ENCODE results near the gene DEPDC5.
"Not testable (repeated sequence)": the region's sequence is repeated elsewhere in the genome, so short reads cannot be mapped to it uniquely, and the experiment has no call there.

Gene DEPDC5

DNA sequence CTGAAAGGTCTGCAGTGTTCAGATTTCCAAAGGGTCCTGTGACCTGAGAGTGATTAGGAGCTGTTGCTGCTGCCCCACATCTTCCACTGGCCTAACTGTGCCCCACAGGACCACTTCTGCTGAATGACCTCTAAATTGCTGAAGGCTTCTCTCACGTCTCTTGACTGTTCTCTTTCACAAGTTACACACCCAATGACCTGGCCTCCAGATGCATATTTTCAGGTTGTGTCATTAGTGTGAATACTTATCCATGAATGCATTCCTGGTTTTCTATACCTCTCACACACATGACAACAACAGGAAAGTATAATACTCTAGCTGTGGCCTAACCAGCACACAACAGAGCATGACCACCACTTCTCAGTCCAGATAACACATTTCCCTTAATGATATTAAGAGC, 19.3 kb upstream of the DEPDC5 start:
- H3K36me3 ChIP-seq (ENCODE audit: control insufficient read depth, insufficient read depth, low read length) = no peaks in the 10 kb centered on the region
- H3K9me3 ChIP-seq (ENCODE audit: control insufficient read depth, low read length) = no peaks in the 10 kb centered on the region
- H3K4me3 ChIP-seq (ENCODE audit: low read length) = no peak overlapping the region
- peaks cover 21% of the 10 kb centered on the region for H3K4me1 ChIP-seq (ENCODE audit: control insufficient read depth, insufficient read depth, low read length)
- no peak overlapping the region for H3K9ac ChIP-seq (ENCODE audit: low read length)
- no peaks in the 10 kb centered on the region for H3K27me3 ChIP-seq (ENCODE audit: control insufficient read depth, insufficient read depth, low read length)

DNA sequence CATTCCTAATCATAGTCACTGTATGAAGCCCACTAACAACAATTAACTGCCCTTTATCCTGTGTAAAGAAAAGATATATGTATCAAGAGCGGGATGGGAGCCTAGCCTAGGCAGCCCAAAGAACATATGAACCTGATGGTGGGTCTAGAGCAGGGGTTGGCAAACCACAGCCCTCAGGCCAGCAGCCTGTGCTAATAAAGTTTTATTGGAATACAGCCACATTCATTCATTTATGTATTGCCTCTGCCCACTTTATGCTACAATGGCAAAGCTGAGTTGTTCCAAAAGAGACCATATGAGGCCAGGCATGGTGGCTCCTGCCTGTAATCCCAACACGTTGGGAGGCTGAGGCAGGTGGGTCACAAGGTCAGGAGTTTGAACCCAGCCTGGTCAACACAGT, 17.4 kb upstream of the DEPDC5 start:
- Histone ChIP-seq H3K4me1 (ENCODE audit: control insufficient read depth, insufficient read depth, low read length) (peaks cover 21% of the 10 kb centered on the region), H3K4me3 (ENCODE audit: low read length) (no peak overlapping the region), H3K9me3 (ENCODE audit: control insufficient read depth, low read length) (no peaks in the 10 kb centered on the region), H3K36me3 (ENCODE audit: control insufficient read depth, insufficient read depth, low read length) (no peaks in the 10 kb centered on the region), H3K27me3 (ENCODE audit: control insufficient read depth, insufficient read depth, low read length) (no peaks in the 10 kb centered on the region), H3K9ac (ENCODE audit: low read length) (no peak overlapping the region)

DNA sequence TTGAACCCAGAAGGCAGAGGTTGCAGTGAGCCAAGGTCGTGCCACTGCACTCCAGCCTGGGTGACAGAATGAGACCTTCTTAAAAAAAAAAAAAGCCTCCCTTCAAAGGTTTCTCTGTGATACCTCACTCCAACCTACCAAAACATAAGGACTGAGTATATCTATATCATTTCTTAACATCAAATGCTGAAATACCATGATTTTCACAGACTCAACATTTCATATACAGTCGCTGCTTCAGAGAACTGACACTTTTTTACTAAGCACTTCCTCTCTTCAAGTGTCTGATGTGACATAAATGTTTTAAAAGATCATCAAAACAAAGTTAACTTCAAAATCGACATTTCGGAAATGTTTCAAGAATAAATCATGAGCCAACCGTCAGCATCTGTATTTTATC, 15.9 kb upstream of the DEPDC5 start:
- no peaks in the 10 kb centered on the region for H3K27me3 ChIP-seq (ENCODE audit: control insufficient read depth, insufficient read depth, low read length)
- H3K4me1 ChIP-seq (ENCODE audit: control insufficient read depth, insufficient read depth, low read length) = peaks cover 9% of the 10 kb centered on the region
- H3K9ac ChIP-seq (ENCODE audit: low read length) = no peak overlapping the region
- no peaks in the 10 kb centered on the region for H3K36me3 ChIP-seq (ENCODE audit: control insufficient read depth, insufficient read depth, low read length)
- no peak overlapping the region for H3K4me3 ChIP-seq (ENCODE audit: low read length)
- no peaks in the 10 kb centered on the region for H3K9me3 ChIP-seq (ENCODE audit: control insufficient read depth, low read length)

DNA sequence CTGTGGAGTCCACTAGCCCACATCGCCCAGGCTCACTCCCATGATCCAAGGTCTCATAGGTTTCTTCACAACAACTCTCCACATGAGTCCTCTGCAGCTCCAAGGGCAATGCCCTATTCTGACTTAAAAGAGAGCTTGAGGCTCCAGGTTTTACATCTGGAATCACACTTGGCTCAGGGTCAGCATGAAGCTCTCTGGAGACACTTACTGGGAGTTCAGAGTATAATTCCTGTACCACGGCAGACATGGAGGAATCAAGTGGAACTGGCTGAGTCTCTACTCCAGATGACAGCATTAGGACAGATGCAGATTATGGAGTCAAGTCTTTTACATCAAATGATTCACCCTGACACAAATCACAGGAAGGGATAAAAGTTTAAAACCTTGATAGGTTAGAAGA, 15.3 kb upstream of the DEPDC5 start:
- Histone ChIP-seq H3K4me1 (ENCODE audit: control insufficient read depth, insufficient read depth, low read length) (peaks cover 8% of the 10 kb centered on the region), H3K36me3 (ENCODE audit: control insufficient read depth, insufficient read depth, low read length) (no peaks in the 10 kb centered on the region), H3K9ac (ENCODE audit: low read length) (no peak overlapping the region)

DNA sequence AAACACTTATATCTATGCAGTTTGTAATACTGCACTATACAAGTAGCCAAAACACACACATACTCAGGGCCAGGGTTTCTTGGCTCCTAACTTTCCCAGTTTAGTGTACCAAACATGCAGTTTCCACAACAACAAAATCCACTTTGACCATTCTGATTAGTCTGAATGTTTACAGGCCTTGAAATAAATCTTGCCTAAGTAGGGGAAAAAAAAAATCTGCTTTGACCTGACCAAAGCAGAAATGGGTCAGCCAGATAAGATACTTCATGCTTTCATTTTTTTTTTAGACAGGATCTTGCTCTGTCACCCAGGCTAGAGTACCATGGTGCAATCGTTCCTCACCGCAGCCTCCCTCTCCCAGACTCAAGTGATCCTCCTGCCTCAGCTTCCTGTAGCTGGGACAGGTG, 14.0 kb upstream of the DEPDC5 start:
- no peak overlapping the region for H3K9ac ChIP-seq (ENCODE audit: low read length)

More for the DNA sequence above, 15.3 kb upstream of the DEPDC5 start:
- no peak overlapping the region for H3K4me3 ChIP-seq (ENCODE audit: low read length)
- H3K27me3 ChIP-seq (ENCODE audit: control insufficient read depth, insufficient read depth, low read length) = no peaks in the 10 kb centered on the region
- H3K9me3 ChIP-seq (ENCODE audit: control insufficient read depth, low read length) = no peaks in the 10 kb centered on the region

DNA sequence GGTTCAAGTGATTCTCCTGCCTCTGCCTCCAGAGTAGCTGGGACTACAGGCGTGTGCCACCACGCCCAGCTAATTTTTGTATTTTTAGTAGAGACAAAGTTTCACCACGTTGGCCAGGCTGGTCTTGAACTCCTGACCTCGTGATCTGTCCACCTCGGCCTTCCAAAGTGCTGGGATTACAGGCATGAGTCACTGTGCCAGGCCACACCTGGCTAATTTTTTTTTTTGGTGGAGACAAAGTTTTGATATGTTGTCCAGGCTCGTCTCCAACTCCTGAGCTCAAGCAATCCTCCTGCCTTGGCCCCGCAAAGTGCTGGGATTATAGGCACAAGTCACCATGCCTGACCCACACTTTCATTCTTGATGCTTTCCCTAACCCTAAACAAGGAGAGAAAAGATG, 13.5 kb upstream of the DEPDC5 start:
- H3K9me3 ChIP-seq (ENCODE audit: control insufficient read depth, low read length); H3K36me3 ChIP-seq (ENCODE audit: control insufficient read depth, insufficient read depth, low read length); H3K4me3 ChIP-seq (ENCODE audit: low read length); H3K4me1 ChIP-seq (ENCODE audit: control insufficient read depth, insufficient read depth, low read length); H3K27me3 ChIP-seq (ENCODE audit: control insufficient read depth, insufficient read depth, low read length); H3K9ac ChIP-seq (ENCODE audit: low read length): not testable (repeated sequence)

More for the DNA sequence above, 14.0 kb upstream of the DEPDC5 start:
- peaks cover 8% of the 10 kb centered on the region for H3K4me1 ChIP-seq (ENCODE audit: control insufficient read depth, insufficient read depth, low read length)
- H3K27me3 ChIP-seq (ENCODE audit: control insufficient read depth, insufficient read depth, low read length) = no peaks in the 10 kb centered on the region
- H3K4me3 ChIP-seq (ENCODE audit: low read length) = no peak overlapping the region
- no peaks in the 10 kb centered on the region for H3K9me3 ChIP-seq (ENCODE audit: control insufficient read depth, low read length)
- H3K36me3 ChIP-seq (ENCODE audit: control insufficient read depth, insufficient read depth, low read length) = no peaks in the 10 kb centered on the region

DNA sequence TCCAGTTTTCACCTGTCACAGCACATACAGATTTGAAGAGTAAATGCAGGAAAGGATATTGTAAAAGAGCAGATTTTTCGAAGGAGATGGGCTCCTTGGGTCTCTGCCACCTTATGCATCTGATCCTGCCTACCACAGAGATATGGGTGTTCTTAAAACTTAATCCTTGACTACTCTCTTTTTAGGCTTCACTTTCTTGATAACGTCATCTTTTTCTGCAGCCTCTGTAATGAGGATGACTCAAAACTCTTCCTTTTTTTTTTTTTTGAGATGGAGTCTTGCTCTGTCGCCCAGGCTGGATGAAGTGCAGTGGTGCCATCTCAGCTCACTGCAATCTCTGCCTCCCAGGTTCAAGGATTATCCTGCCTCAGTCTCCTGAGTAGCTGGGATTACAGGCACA, 11.7 kb upstream of the DEPDC5 start:
- Histone ChIP-seq H3K36me3 (ENCODE audit: control insufficient read depth, insufficient read depth, low read length) (no peaks in the 10 kb centered on the region), H3K4me1 (ENCODE audit: control insufficient read depth, insufficient read depth, low read length) (peaks cover 8% of the 10 kb centered on the region), H3K4me3 (ENCODE audit: low read length) (no peak overlapping the region), H3K9me3 (ENCODE audit: control insufficient read depth, low read length) (no peaks in the 10 kb centered on the region), H3K9ac (ENCODE audit: low read length) (no peak overlapping the region), H3K27me3 (ENCODE audit: control insufficient read depth, insufficient read depth, low read length) (no peaks in the 10 kb centered on the region)

DNA sequence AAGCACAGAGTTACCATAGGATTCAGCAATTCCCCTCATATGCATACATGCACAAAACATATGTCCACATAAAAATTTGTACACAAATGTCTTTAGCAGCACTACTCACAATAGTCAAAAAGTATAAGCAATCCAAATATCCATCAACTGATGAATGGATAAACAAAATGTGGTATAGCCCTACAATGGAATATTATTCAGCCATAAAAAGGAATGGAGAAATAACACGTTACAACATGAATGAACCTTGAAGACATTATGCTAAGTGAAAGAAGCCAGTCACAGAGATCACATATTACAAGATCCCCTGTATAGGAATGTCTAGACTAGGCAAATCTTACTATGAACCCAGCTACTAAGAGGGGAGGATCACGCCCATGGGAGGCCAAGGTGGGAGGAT, 11.1 kb upstream of the DEPDC5 start:
- Histone ChIP-seq H3K36me3 (ENCODE audit: control insufficient read depth, insufficient read depth, low read length) (no peaks in the 10 kb centered on the region), H3K9ac (ENCODE audit: low read length) (no peak overlapping the region), H3K4me3 (ENCODE audit: low read length) (no peak overlapping the region), H3K4me1 (ENCODE audit: control insufficient read depth, insufficient read depth, low read length) (peaks cover 8% of the 10 kb centered on the region), H3K27me3 (ENCODE audit: control insufficient read depth, insufficient read depth, low read length) (no peaks in the 10 kb centered on the region), H3K9me3 (ENCODE audit: control insufficient read depth, low read length) (no peaks in the 10 kb centered on the region)

DNA sequence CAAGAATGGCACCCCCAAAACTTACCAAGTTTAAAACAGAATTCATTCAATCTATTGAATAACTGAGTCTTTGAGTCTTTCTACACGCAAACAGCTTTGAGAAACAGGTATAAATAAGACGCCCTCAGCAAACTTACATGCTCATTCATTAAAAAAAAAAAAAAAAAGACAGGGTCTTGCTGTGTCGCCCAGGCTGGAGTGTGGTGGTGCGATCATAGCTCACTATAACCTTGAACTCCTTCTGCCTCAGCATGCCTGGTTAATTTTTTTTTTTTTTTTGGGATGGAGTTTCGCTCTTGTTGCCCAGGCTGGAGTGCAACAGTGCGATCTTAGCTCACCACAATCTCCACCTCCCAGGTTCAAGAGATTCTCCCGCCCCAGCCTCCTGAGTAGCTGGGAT, 9.9 kb upstream of the DEPDC5 start:
- Histone ChIP-seq H3K9me3 (ENCODE audit: control insufficient read depth, low read length) (no peaks in the 10 kb centered on the region), H3K27me3 (ENCODE audit: control insufficient read depth, insufficient read depth, low read length) (no peaks in the 10 kb centered on the region), H3K36me3 (ENCODE audit: control insufficient read depth, insufficient read depth, low read length) (no peaks in the 10 kb centered on the region), H3K9ac (ENCODE audit: low read length) (no peak overlapping the region), H3K4me3 (ENCODE audit: low read length) (no peak overlapping the region), H3K4me1 (ENCODE audit: control insufficient read depth, insufficient read depth, low read length) (peaks cover 18% of the 10 kb centered on the region)

DNA sequence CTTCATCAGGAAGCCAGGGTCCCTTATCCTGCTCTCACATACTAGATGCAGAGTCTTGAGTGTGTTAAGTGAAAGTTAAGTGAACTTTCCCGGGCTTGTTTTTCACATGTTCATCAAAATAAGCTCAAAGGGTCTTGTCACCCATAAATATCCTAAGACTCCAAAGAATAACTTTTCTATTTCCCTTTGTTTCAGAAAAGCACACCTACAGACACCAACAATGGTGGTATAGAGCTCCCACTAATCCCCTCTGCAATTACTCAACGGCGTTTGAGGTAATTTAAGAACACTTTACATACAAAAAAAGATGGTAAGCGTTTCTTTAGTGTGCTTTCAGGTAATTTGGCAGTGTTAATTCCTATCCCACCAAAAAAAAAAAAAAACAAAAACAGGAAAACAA, 6.4 kb upstream of the DEPDC5 start:
- H3K9me3 ChIP-seq (ENCODE audit: control insufficient read depth, low read length) = no peaks in the 10 kb centered on the region
- no peaks in the 10 kb centered on the region for H3K27me3 ChIP-seq (ENCODE audit: control insufficient read depth, insufficient read depth, low read length)
- H3K4me3 ChIP-seq (ENCODE audit: low read length) = no peak overlapping the region
- peaks cover 19% of the 10 kb centered on the region for H3K4me1 ChIP-seq (ENCODE audit: control insufficient read depth, insufficient read depth, low read length)
- no peaks in the 10 kb centered on the region for H3K36me3 ChIP-seq (ENCODE audit: control insufficient read depth, insufficient read depth, low read length)
- no peak overlapping the region for H3K9ac ChIP-seq (ENCODE audit: low read length)

DNA sequence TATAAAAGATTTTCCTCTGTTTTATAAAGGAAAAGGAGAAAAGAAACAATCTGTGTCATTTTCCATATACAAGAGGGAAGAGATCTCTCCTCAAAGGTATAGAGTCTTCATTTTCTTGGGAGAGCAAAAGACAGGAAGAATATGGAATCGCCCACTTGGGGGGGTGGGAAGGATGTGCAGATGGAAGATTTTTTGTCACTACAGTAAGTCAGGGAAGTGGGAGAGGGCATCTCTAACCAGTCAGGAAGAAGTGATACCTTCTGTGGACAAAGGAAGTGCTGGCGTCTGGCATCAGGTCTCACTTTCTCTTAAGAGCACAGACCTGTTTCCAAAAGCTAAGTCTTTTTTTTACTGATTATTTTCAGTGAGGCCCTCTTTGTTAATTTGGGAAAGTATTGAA, 5.3 kb upstream of the DEPDC5 start:
- Histone ChIP-seq H3K9me3 (ENCODE audit: control insufficient read depth, low read length) (no peaks in the 10 kb centered on the region), H3K27me3 (ENCODE audit: control insufficient read depth, insufficient read depth, low read length) (no peaks in the 10 kb centered on the region), H3K4me1 (ENCODE audit: control insufficient read depth, insufficient read depth, low read length) (peaks cover 30% of the 10 kb centered on the region), H3K36me3 (ENCODE audit: control insufficient read depth, insufficient read depth, low read length) (no peaks in the 10 kb centered on the region), H3K4me3 (ENCODE audit: low read length) (no peak overlapping the region), H3K9ac (ENCODE audit: low read length) (peak overlapping the region; percentile 99)

DNA sequence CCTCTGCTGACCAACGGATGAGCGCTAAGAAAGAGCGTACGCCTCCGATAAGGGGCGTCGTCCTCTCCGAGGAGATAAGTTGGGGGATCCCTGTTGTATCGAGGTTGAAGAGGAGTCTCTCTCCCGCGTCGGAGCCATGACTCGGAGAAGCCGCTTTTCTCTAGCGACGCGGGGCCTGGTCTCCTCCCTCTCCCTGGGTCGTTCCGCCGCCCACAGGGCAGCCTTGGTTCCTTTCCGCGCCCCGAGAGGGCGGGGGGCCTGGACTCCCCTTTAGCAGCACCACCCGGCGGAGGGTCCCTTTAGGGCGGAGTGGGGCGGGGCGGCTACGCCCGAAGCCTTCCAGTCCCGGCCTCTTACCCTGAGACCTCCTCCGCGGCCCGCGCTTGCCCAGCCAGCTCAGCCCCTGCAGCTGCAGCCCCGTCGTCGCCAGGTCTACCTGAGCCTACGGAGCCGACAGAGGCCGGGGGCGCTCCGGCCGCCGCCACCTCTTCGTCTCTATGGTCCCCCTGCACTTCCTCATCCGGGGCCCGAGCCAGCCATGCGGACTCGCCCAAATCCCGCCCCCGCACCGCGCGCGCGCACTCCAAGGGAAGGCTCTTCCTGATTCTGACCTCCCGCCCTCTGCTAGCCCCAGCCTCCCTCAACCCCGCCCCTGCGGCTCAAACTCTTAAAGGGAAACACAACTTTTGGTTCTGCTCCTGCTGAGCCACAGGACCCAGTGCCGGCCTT, 4.0 kb upstream of the DEPDC5 start, which contains the start of gene PRR14L:
Gene PRR14L, minus strand, starts transcription at position 497 of the 729 bp plus-strand sequence. CDS start 11,272 bp downstream, outside the sequence.
- Histone ChIP-seq H3K4me1 (ENCODE audit: control insufficient read depth, insufficient read depth, low read length) (peaks cover 38% of the 10 kb centered on the region), H3K27me3 (ENCODE audit: control insufficient read depth, insufficient read depth, low read length) (no peaks in the 10 kb centered on the region), H3K9me3 (ENCODE audit: control insufficient read depth, low read length) (no peaks in the 10 kb centered on the region), H3K36me3 (ENCODE audit: control insufficient read depth, insufficient read depth, low read length) (no peaks in the 10 kb centered on the region), H3K9ac (ENCODE audit: low read length) (peak within 1 kb of the TSS; percentile 99), H3K4me3 (ENCODE audit: low read length) (peak within 1 kb of the TSS; percentile 88)
